NCI-H2107 treated with DMSO at 0.1 percent for 48 hours (cell line): Measurements from ENCODE around the gene PCBP4.

Experiments
- DNase-seq: peaks from one replicate; lab custom pipeline; 2025; ENCODE audit not compliant: unreplicated experiment; lab: John Stamatoyannopoulos, UW

PCBP4 gene

DNA sequence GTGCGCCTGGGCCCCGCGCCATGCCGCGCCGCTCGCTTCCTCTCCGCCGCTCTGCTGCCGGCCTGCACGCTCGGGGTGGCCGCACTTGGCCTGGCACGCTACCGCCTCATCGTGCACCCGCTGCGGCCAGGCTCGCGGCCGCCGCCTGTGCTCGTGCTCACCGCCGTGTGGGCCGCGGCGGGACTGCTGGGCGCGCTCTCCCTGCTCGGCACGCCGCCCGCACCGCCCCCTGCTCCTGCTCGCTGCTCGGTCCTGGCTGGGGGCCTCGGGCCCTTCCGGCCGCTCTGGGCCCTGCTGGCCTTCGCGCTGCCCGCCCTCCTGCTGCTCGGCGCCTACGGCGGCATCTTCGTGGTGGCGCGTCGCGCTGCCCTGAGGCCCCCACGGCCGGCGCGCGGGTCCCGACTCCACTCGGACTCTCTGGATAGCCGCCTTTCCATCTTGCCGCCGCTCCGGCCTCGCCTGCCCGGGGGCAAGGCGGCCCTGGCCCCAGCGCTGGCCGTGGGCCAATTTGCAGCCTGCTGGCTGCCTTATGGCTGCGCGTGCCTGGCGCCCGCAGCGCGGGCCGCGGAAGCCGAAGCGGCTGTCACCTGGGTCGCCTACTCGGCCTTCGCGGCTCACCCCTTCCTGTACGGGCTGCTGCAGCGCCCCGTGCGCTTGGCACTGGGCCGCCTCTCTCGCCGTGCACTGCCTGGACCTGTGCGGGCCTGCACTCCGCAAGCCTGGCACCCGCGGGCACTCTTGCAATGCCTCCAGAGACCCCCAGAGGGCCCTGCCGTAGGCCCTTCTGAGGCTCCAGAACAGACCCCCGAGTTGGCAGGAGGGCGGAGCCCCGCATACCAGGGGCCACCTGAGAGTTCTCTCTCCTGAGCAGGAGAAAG lies 11.1 kb downstream of the PCBP4 start:
- DNase-seq: no peak

- DNase-seq: no peak
Measured at GRCh38 chr3:51955175-51955892, 11.9 kb downstream of the PCBP4 start, which contains the start of gene GPR62. Gene GPR62, plus strand, starts transcription at chr3:51955381. Its CDS starts 272 bp downstream, at chr3:51955653.

GRCh38 chr3:51954713-51955112 lies 12.5 kb downstream of the PCBP4 start:
- no peak for DNase-seq

DNA sequence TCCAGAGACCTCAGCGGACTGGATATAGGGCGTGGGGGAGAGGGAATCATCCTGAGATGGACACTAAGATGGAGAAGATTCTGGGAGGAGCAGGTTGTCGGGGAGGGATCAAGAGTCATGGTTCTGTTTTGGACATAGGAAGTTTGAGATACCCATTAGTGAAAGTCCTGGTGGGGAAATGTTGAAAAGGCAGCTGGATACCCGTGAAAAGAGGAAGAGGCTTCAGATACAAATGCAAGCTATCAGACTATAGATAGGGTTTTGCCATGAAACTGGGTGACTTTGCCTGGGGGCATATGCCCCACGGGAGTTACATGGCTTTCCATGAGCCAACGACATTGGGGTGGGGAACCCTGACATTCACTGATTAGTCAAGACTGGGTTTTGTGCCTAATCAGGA lies 13.1 kb downstream of the PCBP4 start:
- DNase-seq: no peak

DNA sequence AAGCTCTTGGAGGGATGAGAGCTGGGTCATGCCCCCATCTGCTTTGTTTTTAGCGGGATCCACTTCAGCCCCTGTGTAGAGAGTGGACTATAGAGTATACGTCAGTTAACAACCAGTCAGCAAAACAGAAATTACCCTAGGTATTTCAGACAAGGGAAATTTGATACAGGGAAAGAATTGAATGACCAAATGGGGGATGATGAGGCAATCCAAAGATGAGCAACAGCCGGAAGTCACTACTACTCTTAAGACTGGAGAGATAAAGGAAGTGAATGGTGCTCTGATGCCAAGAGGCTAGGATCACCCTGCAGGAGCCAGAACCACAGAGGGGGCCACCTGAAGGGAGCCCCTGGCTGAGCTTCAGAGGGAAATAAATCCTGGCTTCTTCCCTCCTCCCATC lies 13.8 kb downstream of the PCBP4 start:
- no peak for DNase-seq

DNA sequence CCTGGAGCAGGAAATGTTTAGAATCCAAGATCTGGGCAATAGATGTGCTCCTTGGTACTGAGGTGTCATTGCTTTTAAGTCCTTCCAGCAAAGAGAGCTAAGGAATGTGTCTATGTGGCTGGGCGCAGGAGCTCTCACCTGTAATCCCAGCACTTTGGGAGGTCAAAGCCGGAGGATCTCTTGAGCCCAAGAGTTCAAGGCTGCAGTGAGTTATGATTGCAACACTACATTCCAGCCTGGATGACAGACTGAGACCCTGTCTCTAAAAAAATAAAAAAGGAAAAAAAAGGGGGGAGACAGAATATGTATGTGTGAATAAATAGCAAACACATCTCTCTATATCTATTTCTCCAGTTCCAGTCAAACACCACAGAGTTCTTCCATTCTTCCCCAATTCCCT lies 16.4 kb downstream of the PCBP4 start:
- no peak for DNase-seq

DNA sequence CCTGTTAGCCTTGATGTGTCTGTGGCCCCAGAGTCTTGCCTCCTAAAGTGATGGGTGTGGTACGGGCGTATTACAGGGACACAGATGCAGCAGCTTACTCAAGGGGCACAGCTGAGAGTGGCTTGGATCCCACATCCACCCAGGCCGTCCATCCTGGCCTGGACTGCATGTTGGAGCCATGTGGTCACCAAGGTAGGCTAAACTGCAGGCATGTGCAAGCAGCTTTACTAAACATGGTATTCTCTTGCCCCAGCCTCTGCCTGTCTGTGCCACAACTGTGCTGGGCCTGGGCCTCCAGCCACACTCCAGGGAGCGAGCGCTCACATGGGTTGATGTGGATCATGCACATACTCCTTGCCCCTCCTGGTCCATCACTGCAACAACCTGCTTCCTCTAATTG lies 18.1 kb downstream of the PCBP4 start:
- no peak for DNase-seq

DNA sequence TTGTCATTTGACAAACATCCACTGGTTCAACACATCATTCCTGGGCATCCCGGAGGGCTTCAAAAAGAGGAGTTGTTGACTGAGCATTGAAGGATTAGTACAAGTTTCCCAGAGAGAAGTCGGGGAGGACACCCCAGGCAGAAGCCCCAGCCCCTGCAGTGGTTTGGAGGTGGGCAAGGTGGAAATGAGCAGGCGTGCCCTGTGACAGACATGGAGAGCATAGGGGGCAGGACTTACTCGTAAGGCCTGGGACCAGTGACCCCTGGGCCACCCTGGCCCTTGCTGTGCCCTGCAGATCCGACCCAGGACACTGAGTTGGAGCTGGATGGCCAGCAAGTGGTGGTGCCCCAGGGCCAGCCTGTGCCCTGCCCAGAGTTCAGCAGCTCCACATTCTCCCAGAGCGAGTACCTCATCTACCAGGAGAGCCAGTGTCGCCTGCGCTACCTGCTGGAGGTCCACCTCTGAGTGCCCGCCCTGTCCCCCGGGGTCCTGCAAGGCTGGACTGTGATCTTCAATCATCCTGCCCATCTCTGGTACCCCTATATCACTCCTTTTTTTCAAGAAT lies 19.2 kb downstream of the PCBP4 start:
- no peak for DNase-seq

GRCh38 chr3:51947215-51947900 lies 19.9 kb downstream of the PCBP4 start:
- no peak for DNase-seq

- no peak for DNase-seq
Measured at GRCh38 chr3:51946796-51947195, 20.5 kb downstream of the PCBP4 start.

- DNase-seq: no peak
Measured at GRCh38 chr3:51945926-51946705, 21.1 kb downstream of the PCBP4 start.

GRCh38 chr3:51945031-51945840 lies 22.0 kb downstream of the PCBP4 start:
- DNase-seq: no peak

DNA sequence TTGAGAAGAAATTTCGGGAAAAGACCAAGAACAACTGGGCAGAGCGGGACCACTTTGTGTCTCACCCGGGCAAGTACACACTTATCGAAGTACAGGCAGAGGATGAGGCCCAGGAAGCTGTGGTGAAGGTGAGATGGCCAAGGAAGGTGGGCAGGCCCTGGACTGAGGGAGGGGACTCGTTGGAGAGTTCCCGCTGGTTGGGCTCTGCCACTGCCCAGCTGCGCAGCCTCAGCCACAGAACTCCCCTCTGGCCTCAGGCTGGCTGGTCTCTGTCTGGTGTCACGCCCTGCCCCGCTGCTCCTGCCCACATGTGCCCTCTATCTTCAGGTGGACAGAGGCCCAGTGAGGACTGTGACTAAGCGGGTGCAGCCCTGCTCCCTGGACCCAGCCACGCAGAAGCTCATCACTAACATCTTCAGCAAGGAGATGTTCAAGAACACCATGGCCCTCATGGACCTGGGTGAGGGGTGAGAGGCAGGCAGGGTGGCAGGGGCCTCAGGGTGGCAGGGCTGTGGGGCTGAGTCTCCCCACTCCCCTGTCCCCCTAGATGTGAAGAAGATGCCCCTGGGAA lies 22.7 kb downstream of the PCBP4 start:
- no peak for DNase-seq

DNA sequence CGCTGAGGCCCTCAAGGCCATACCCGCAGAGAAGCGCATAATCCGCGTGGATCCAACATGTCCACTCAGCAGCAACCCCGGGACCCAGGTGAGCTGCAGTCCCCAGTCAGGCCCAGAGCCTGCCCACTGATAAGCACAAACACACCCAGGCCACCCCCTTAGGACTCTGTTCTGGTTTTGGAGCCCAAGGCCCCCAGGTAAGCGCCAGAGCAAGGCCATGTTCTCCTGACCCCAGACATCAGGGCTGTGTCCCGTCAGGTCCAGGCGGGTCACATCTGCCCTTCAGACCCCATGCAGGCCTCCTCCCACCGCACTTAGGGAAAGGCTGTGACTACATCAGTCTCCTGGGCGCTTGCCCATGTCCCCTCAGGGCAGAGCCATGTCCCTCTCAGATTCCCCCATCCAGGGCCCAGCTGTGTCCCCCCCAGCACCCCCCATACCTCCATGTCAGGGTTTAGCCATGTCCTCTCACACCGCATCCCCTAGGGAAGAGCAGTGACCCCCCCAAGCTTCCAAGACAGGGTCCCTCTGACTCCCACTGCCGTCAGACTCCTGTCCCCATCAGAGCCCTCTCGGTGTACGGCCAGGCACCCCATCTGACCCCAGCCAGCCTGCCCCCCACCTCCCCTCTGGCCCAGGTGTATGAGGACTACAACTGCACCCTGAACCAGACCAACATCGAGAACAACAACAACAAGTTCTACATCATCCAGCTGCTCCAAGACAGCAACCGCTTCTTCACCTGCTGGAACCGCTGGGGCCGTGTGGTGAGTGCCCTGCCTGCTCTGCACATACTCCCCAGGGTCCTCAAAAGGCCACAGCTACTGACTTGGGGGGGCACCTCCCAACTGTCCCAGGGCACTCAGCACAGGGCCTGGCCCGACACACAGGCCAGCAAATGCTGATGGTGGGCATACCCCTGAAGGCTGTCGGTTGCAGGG lies 23.5 kb downstream of the PCBP4 start:
- DNase-seq: no peak

- DNase-seq: no peak
Measured at GRCh38 chr3:51942603-51943450, 24.4 kb downstream of the PCBP4 start.

- DNase-seq: peak; percentile 92
Measured at GRCh38 chr3:51941798-51942602, 25.3 kb downstream of the PCBP4 start, which contains the start of the genes PARP3 and RRP9. Gene PARP3, plus strand, starts transcription at chr3:51942363. Its CDS starts 993 bp downstream, at chr3:51943356. Gene RRP9, minus strand, starts transcription at chr3:51941904. Its CDS starts 37 bp downstream, at chr3:51941867.
